Stimulated activated CD8-positive, alpha-beta memory T cell treated with anti-CD3 and anti-CD28 coated beads, Interleukin-4, amount 100 ng/mL, for 48 hours (primary cell): ENCODE results near the gene ATP1A1.

Source experiments
- DNase-seq: peaks from one replicate; pipeline ENCODE4 v3.0.0-alpha.2; 2020

Gene ATP1A1

GRCh38 chr1:116372651-116373430 is at the start of gene ATP1A1:
Gene ATP1A1, plus strand, starts transcription at chr1:116373244. Its CDS starts 268 bp downstream, at chr1:116373512.
- DNase-seq: peak; percentile 99

GRCh38 chr1:116323491-116323890 is 49.6 kb upstream of the ATP1A1 start:
- DNase-seq: no peak

- no peak for DNase-seq
Observed at GRCh38 chr1:116324411-116324810, 48.6 kb upstream of the ATP1A1 start.

- DNase-seq: no peak
Observed at GRCh38 chr1:116325104-116325503, 47.9 kb upstream of the ATP1A1 start.

- DNase-seq: peak; percentile 49
Observed at GRCh38 chr1:116325922-116326321, 47.1 kb upstream of the ATP1A1 start.

- DNase-seq: no peak
Observed at GRCh38 chr1:116326486-116326885, 46.6 kb upstream of the ATP1A1 start.

GRCh38 chr1:116328671-116329070 is 44.4 kb upstream of the ATP1A1 start:
- no peak for DNase-seq

GRCh38 chr1:116329524-116330341 is 43.3 kb upstream of the ATP1A1 start:
- DNase-seq: no peak

- DNase-seq: no peak
Observed at GRCh38 chr1:116330342-116330652, 42.7 kb upstream of the ATP1A1 start.

- DNase-seq: no peak
Observed at GRCh38 chr1:116330846-116331245, 42.2 kb upstream of the ATP1A1 start.

- no peak for DNase-seq
Observed at GRCh38 chr1:116331523-116331922, 41.5 kb upstream of the ATP1A1 start.

- DNase-seq: no peak
Observed at GRCh38 chr1:116332451-116332850, 40.6 kb upstream of the ATP1A1 start.

GRCh38 chr1:116333171-116334014 is 39.7 kb upstream of the ATP1A1 start:
- DNase-seq: no peak

- DNase-seq: no peak
Observed at GRCh38 chr1:116334015-116334547, 39.0 kb upstream of the ATP1A1 start.

- DNase-seq: no peak
Observed at GRCh38 chr1:116334868-116335635, 38.0 kb upstream of the ATP1A1 start.

- DNase-seq: no peak
Observed at GRCh38 chr1:116335850-116336624, 37.0 kb upstream of the ATP1A1 start.

- DNase-seq: no peak
Observed at GRCh38 chr1:116337398-116337797, 35.6 kb upstream of the ATP1A1 start.

GRCh38 chr1:116338400-116338799 is 34.6 kb upstream of the ATP1A1 start:
- DNase-seq: no peak

- DNase-seq: no peak
Observed at GRCh38 chr1:116340506-116341231, 32.4 kb upstream of the ATP1A1 start.

- DNase-seq: no peak
Observed at GRCh38 chr1:116343019-116343418, 30.0 kb upstream of the ATP1A1 start.

- DNase-seq: no peak
Observed at GRCh38 chr1:116345011-116345410, 28.0 kb upstream of the ATP1A1 start.
